Stimulated activated CD4-positive, alpha-beta T cell treated with anti-CD3 and anti-CD28 coated beads, Interleukin-12 subunit alpha, Interleukin-12 subunit beta, amount 100 ng/mL, for 4 hours (primary cell): ENCODE measurements around the gene CIDEB.

Experiments
- DNase-seq: peaks from one replicate; pipeline ENCODE4 v3.0.0-alpha.2; 2020

CIDEB gene

DNA sequence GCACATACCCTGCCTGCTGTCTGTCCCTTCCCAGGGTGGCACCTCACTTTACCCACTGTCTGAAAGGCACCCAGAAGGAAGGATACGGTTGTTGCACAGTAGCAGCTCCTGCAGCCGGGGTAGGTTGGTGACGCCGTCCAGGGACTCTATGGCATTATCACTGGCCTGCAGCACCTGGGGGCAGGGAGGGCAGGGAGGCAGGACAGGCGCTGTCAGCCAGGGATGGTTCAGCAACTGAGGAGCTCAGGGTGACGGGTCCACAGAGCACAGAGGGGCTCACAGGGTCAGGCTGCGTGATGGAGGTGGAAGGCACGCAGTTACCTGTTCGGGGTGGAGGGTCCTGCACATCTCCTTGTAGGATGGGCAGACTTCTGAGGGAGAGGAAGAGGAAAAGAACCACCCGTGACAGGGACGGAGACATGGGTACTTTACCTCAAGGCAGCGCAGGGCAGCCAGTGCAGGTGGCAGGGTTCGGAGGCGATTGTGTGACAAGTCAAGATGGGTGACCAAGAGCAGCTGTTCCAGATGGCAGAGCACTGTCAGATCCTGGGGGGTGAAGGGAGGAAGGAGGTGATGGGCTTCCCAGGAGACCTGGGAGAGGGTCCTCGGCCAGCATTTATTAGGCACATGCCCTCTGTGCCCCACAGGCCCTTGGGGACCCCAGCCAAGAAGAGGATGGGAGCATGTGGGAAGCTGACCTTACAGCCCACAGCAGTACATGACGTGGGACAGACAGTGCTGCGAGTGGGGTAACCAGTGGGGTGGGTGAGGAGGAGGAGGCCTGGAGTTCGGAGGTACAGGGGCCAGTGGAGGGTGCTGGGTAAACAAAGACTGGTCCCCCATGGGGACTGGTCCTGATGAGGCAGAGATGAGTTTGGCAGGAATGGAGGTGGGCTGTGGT lies 41.2 kb downstream of the CIDEB start:
- no peak for DNase-seq

- no peak for DNase-seq
Measured at GRCh38 chr14:24264298-24264697, 43.5 kb downstream of the CIDEB start.

DNA sequence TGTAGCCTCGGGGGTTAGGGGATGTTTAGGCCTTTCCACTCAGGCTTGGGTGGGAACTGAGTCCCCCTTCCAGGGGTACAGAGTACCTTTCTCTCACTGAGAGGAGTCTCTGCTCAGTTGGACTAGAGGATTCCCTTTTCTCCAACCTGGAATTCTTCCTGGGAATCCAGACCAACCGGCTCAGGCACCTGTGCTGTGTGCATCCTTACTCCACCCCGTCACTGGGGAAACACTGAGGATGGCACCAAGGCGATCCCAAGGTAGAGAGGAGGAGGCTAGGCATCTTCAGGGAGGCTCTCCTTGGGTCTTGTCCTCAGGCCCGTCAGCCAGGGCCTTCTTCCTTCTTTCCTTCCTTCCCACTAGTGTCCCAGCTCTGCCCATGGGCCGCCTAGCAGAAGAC lies 43.9 kb downstream of the CIDEB start:
- DNase-seq, result no peak

GRCh38 chr14:24262821-24263733 lies 44.7 kb downstream of the CIDEB start, which contains the start of gene TGM1:
TSS of gene TGM1 (minus strand) at chr14:24263177. CDS start at chr14:24262352, 825 bp downstream.
- no peak for DNase-seq

- DNase-seq, result no peak
Measured at GRCh38 chr14:24261969-24262327, 45.8 kb downstream of the CIDEB start.

- DNase-seq, result no peak
Measured at GRCh38 chr14:24261256-24261968, 46.4 kb downstream of the CIDEB start.

DNA sequence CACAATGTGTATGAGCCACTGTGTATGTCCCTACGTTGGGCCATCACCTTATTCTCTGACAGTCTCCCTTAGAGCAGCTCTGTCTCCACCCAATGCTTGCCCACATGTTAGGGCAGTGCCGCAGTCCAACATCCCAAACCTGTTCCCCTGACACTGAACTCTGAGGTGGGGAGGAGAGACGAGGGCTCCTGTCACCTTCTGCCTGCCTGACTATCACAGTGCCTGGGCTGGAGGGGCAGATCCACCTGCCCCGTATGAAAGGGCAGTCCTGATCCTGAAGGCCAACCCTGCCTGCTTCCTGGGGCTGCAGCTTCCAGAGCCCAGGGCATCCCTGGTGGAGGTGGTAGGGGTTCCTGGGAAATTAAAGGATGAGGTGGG lies 47.0 kb downstream of the CIDEB start:
- no peak for DNase-seq

GRCh38 chr14:24260026-24260779 lies 47.6 kb downstream of the CIDEB start:
- DNase-seq, result no peak

DNA sequence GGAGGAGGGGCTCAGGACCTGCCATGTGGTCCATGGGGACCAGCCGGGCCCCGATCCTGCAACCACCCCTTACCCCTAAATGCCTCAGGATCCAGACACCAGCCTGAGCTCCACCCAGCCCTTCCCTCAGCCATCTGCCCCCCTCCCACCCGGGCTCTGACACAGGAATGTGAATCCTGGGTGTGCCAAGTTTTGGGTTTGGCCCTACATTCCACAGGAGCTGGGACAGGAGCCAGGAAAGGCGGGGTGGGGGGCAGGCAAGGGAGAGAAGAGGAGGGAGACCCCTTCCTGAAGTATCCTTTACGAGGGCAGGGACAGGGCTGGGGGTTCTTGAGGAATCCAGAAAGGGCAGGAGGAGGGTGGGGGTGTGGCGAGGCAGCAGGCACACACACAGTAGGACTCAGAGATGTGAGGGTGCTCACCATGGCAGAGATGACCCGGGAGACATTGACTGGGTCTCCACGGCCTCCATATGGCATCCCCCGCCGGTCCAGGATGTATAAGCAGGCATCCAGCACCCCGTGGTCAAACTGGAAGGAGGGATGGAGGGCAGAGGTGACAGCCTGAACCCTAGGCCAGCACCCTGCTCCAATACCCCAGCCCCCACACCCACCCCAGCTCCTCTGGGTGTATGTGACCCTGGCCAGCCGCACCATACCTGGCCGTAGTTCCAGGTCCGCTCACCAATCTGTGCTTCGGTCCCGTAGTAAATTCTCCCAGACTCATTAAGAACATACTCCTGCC lies 48.3 kb downstream of the CIDEB start:
- no peak for DNase-seq

GRCh38 chr14:24258548-24259265 lies 49.1 kb downstream of the CIDEB start:
- DNase-seq, result no peak

GRCh38 chr14:24258119-24258518 lies 49.7 kb downstream of the CIDEB start:
- DNase-seq, result no peak

DNA sequence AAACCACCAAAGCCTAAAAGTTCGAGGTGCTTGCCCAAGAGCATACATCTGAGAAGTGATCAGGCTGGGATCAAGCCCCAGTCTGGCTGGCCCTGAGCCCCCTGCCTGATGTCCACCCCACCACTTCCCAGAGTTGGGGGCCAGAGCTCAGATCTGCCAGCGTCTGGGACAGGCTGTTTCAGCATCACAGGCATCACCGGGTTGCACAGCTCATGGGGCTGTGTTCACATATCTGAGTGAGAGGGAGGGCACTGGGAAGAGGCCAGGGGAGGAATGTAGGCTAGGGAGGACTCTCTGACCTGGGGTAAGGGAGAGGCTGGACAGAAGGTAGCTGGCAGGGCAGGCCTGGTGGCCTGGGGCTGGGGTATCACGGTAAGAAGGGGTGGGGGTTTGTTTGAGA lies 50.8 kb downstream of the CIDEB start:
- no peak for DNase-seq

DNA sequence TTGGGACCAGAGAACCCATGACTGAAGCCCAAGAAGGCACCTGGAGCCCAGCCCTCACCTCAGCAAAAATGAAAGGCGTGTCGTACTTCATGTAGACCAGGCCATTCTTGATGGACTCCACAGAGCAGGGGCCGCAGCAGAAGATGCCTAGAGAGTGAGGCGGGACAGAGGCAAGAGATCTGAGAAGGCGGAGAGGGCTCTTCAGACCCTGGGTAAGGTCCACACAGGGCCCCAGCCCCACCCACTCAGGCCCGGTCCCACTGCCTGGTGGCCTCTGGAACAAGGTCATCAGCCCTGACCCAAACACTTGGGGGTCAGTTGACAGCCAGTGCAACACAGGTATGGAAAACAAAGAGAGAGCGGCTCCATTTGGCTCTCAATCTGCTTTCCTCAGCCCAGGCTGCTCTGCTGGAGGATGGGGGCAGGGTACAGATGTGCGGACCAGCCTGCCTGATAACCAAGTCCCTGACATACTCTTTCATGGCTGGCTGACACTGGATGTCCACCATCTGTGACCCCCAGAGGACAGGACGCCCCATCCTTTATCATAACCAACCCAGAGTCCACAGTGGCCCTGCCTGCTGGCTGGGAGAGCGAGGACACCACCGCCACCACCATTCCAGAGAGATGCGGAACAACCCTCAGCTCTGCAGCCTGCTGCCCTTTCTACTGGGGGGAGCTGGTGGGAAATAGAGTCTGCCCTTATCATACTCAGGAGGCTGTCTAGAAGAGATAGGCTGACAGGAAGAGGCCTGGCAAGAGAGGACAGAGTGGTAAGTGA lies 51.7 kb downstream of the CIDEB start:
- DNase-seq, result no peak

- DNase-seq, result no peak
Measured at GRCh38 chr14:24255438-24255837, 52.3 kb downstream of the CIDEB start.
